Measurements from ENCODE around the gene NR1D2. TPM values are rescaled to one million over a fixed set of nuclear protein-coding genes. Genes with fewer than 3 reads are reported as not detected.
"Not testable (repeated sequence)": the region's sequence is repeated elsewhere in the genome, so short reads cannot be mapped to it uniquely, and the experiment has no call there.

NR1D2 gene
- total RNA-seq, 1 donor from 2014 or later: 35.5 TPM

DNA sequence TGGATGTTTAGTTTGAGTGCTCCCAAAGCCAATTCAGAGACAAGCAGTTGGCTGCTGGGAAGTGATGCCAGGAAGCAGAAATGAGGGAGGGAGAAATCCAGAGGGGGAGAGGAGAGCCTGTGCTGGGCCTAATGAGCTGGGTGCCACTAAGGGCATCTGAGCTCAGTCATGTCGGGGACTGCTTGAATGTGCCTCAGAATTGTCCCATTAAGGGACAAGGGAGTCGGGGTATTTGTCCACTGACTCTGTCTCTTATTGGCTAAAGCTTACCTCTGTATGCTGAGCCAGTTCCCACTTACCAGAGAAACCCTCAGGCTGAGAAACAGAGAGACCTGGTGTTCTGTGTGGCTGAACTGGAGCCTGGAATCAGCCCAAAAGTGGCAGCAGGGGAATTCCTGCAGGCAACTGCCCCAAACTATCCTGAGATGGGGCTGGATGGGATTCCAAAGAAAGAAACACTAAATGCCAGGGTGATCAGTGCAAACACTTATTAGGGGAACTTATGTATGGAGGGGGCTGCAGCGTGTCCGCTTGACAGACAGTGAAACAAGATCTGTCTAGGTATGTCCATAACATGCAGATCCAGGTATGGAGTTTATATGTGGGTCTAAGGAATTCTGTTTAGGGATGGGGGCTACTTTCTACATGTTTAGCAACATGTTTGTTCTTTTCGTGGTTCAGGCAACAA lies 48.6 kb downstream of the NR1D2 start:
- Histone ChIP-seq H3K9ac (ENCODE audit: low read depth in 1 of 3, low read length in 3 of 3) (no peak overlapping the region), H3K4me1 (ENCODE audit: control insufficient read depth in 3 of 3, insufficient read depth in 3 of 3, low read length in 3 of 3) (peaks cover 14 to 23% (median 18%) of the 10 kb centered on the region in 3 donors), H3K27me3 (ENCODE audit: control insufficient read depth in 3 of 3, insufficient read depth in 3 of 3, low read length in 3 of 3) (no peaks in the 10 kb centered on the region), H3K4me3 (ENCODE audit: low read length in 3 of 3) (no peak overlapping the region), H3K27ac (ENCODE audit: low read depth, low read length) (no peak overlapping the region), H3K9me3 (ENCODE audit: control insufficient read depth in 3 of 3, low read length in 3 of 3) (no peaks in the 10 kb centered on the region), H3K36me3 (ENCODE audit: control insufficient read depth in 3 of 3, insufficient read depth in 3 of 3, low read length in 3 of 3) (no peaks in the 10 kb centered on the region)

DNA sequence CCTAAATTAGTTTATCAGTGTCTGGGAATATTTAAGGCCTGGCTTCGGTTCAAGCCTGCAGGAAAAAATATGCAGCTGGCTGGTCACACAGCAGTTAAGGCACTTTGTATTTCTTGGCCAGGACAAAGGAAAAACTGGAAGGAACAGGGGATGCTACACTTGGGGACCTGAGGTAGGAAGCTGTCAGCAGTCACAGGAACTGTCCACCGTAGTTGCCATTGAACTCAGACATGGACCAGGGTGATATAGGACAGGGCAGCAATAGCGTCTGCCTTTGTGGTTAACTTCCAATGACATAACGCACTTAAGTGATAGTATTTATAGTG lies 49.1 kb downstream of the NR1D2 start:
- no peaks in the 10 kb centered on the region for H3K27me3 ChIP-seq (ENCODE audit: control insufficient read depth in 3 of 3, insufficient read depth in 3 of 3, low read length in 3 of 3)
- H3K4me1 ChIP-seq (ENCODE audit: control insufficient read depth in 3 of 3, insufficient read depth in 3 of 3, low read length in 3 of 3): peaks cover 14 to 23% (median 20%) of the 10 kb centered on the region in 3 donors
- H3K4me3 ChIP-seq (ENCODE audit: low read length in 3 of 3): no peak overlapping the region
- H3K9ac ChIP-seq (ENCODE audit: low read depth in 1 of 3, low read length in 3 of 3): no peak overlapping the region
- no peaks in the 10 kb centered on the region for H3K36me3 ChIP-seq (ENCODE audit: control insufficient read depth in 3 of 3, insufficient read depth in 3 of 3, low read length in 3 of 3)
- no peak overlapping the region for H3K27ac ChIP-seq (ENCODE audit: low read depth, low read length)
- H3K9me3 ChIP-seq (ENCODE audit: control insufficient read depth in 3 of 3, low read length in 3 of 3): no peaks in the 10 kb centered on the region

DNA sequence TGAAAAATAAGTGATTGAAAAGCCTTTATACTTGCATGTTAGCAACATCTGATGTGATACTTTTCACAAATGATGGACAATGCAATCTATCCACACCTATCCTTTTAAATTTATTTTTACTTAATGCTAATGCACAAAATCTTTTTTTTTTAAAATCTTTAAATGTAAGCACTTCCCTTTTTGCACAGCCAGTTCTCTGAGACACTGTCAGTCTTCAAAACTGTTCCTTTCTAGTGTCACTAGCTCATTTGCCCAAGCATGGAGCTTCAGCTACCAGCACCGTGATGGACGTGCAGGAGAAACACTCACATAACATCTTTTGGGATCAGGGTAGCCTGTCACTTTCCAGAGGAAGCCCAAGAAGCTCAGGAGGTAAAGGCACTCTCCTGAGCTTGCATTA lies 50.1 kb downstream of the NR1D2 start:
- no peak overlapping the region for H3K4me3 ChIP-seq (ENCODE audit: low read length in 3 of 3)
- no peaks in the 10 kb centered on the region for H3K27me3 ChIP-seq (ENCODE audit: control insufficient read depth in 3 of 3, insufficient read depth in 3 of 3, low read length in 3 of 3)
- H3K4me1 ChIP-seq (ENCODE audit: control insufficient read depth in 3 of 3, insufficient read depth in 3 of 3, low read length in 3 of 3): peaks cover 14 to 23% (median 21%) of the 10 kb centered on the region in 3 donors
- H3K36me3 ChIP-seq (ENCODE audit: control insufficient read depth in 3 of 3, insufficient read depth in 3 of 3, low read length in 3 of 3): no peaks in the 10 kb centered on the region
- no peak overlapping the region for H3K9ac ChIP-seq (ENCODE audit: low read depth in 1 of 3, low read length in 3 of 3)
- no peak overlapping the region for H3K27ac ChIP-seq (ENCODE audit: low read depth, low read length)
- no peaks in the 10 kb centered on the region for H3K9me3 ChIP-seq (ENCODE audit: control insufficient read depth in 3 of 3, low read length in 3 of 3)

DNA sequence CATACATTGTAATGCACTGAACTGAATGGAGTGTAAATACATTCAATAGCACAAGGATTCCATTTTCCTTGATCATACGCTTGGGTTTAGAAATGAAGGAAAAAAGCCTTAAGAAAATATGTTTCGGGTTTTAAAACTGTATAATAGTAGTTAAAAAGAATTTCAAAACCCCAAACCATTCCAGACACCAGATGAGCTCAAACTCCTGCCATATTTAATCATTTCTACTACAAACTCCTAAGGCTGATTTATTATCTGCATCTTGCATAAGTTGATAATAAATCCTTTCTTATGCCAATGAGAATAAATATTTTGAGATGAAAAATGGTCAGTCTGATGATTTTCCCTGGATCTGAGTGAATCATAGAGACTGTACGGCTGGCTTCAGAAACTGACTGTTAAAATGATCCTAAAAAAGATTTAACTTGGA lies 51.0 kb downstream of the NR1D2 start:
- Histone ChIP-seq H3K27ac (ENCODE audit: low read depth, low read length) (no peak overlapping the region), H3K9me3 (ENCODE audit: control insufficient read depth in 3 of 3, low read length in 3 of 3) (no peaks in the 10 kb centered on the region), H3K4me1 (ENCODE audit: control insufficient read depth in 3 of 3, insufficient read depth in 3 of 3, low read length in 3 of 3) (peaks cover 14 to 23% (median 21%) of the 10 kb centered on the region in 3 donors), H3K9ac (ENCODE audit: low read depth in 1 of 3, low read length in 3 of 3) (no peak overlapping the region), H3K27me3 (ENCODE audit: control insufficient read depth in 3 of 3, insufficient read depth in 3 of 3, low read length in 3 of 3) (no peaks in the 10 kb centered on the region), H3K36me3 (ENCODE audit: control insufficient read depth in 3 of 3, insufficient read depth in 3 of 3, low read length in 3 of 3) (no peaks in the 10 kb centered on the region), H3K4me3 (ENCODE audit: low read length in 3 of 3) (no peak overlapping the region)

GRCh38 chr3:23999012-23999641 lies 54.0 kb downstream of the NR1D2 start:
- no peaks in the 10 kb centered on the region for H3K36me3 ChIP-seq (ENCODE audit: control insufficient read depth in 3 of 3, insufficient read depth in 3 of 3, low read length in 3 of 3)
- H3K4me1 ChIP-seq (ENCODE audit: control insufficient read depth in 3 of 3, insufficient read depth in 3 of 3, low read length in 3 of 3): peaks cover 0 to 8% (median 3%) of the 10 kb centered on the region in 3 donors
- H3K4me3 ChIP-seq (ENCODE audit: low read length in 3 of 3): no peak overlapping the region
- H3K27me3 ChIP-seq (ENCODE audit: control insufficient read depth in 3 of 3, insufficient read depth in 3 of 3, low read length in 3 of 3): no peaks in the 10 kb centered on the region
- no peaks in the 10 kb centered on the region for H3K9me3 ChIP-seq (ENCODE audit: control insufficient read depth in 3 of 3, low read length in 3 of 3)
- H3K9ac ChIP-seq (ENCODE audit: low read depth in 1 of 3, low read length in 3 of 3): no peak overlapping the region
- H3K27ac ChIP-seq (ENCODE audit: low read depth, low read length): no peak overlapping the region

DNA sequence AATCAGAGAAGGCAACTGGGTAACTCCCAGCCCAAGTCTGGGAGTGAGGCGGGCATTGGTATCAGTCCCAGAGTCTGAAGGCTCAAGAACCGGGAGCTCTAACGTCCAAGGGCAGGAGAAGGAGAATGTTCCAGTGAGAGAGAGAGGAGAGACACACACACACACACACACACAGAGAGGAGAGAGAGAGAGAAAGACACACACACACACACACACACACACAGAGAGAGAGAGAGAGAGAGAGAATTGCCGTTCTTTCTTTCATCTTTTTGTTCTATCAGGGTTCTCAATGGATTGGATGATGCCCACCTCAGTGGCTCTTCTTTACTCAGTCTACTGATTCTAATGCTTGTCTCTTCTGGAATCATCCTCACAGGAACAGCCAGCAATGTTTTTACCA lies 57.0 kb downstream of the NR1D2 start:
- Histone ChIP-seq H3K27ac (ENCODE audit: low read depth, low read length) (no peak overlapping the region), H3K4me3 (ENCODE audit: low read length in 3 of 3) (no peak overlapping the region), H3K4me1 (ENCODE audit: control insufficient read depth in 3 of 3, insufficient read depth in 3 of 3, low read length in 3 of 3) (peaks cover 0 to 3% (median 0%) of the 10 kb centered on the region in 3 donors), H3K9me3 (ENCODE audit: control insufficient read depth in 3 of 3, low read length in 3 of 3) (no peaks in the 10 kb centered on the region), H3K9ac (ENCODE audit: low read depth in 1 of 3, low read length in 3 of 3) (no peak overlapping the region), H3K36me3 (ENCODE audit: control insufficient read depth in 3 of 3, insufficient read depth in 3 of 3, low read length in 3 of 3) (no peaks in the 10 kb centered on the region), H3K27me3 (ENCODE audit: control insufficient read depth in 3 of 3, insufficient read depth in 3 of 3, low read length in 3 of 3) (no peaks in the 10 kb centered on the region)

GRCh38 chr3:24003466-24003865 lies 58.4 kb downstream of the NR1D2 start:
- no peak overlapping the region for H3K27ac ChIP-seq (ENCODE audit: low read depth, low read length)
- no peaks in the 10 kb centered on the region for H3K9me3 ChIP-seq (ENCODE audit: control insufficient read depth in 3 of 3, low read length in 3 of 3)
- no peaks in the 10 kb centered on the region for H3K36me3 ChIP-seq (ENCODE audit: control insufficient read depth in 3 of 3, insufficient read depth in 3 of 3, low read length in 3 of 3)
- H3K9ac ChIP-seq (ENCODE audit: low read depth in 1 of 3, low read length in 3 of 3): no peak overlapping the region
- H3K27me3 ChIP-seq (ENCODE audit: control insufficient read depth in 3 of 3, insufficient read depth in 3 of 3, low read length in 3 of 3): no peaks in the 10 kb centered on the region
- H3K4me3 ChIP-seq (ENCODE audit: low read length in 3 of 3): no peak overlapping the region
- peaks cover 0 to 3% (median 0%) of the 10 kb centered on the region in 3 donors for H3K4me1 ChIP-seq (ENCODE audit: control insufficient read depth in 3 of 3, insufficient read depth in 3 of 3, low read length in 3 of 3)

GRCh38 chr3:24004171-24004938 lies 59.3 kb downstream of the NR1D2 start:
- Histone ChIP-seq H3K4me1 (ENCODE audit: control insufficient read depth in 3 of 3, insufficient read depth in 3 of 3, low read length in 3 of 3) (peaks cover 0 to under 1% (median 0%) of the 10 kb centered on the region in 3 donors), H3K27me3 (ENCODE audit: control insufficient read depth in 3 of 3, insufficient read depth in 3 of 3, low read length in 3 of 3) (no peaks in the 10 kb centered on the region), H3K9ac (ENCODE audit: low read depth in 1 of 3, low read length in 3 of 3) (no peak overlapping the region), H3K27ac (ENCODE audit: low read depth, low read length) (no peak overlapping the region), H3K4me3 (ENCODE audit: low read length in 3 of 3) (no peak overlapping the region), H3K36me3 (ENCODE audit: control insufficient read depth in 3 of 3, insufficient read depth in 3 of 3, low read length in 3 of 3) (no peaks in the 10 kb centered on the region), H3K9me3 (ENCODE audit: control insufficient read depth in 3 of 3, low read length in 3 of 3) (no peaks in the 10 kb centered on the region)

DNA sequence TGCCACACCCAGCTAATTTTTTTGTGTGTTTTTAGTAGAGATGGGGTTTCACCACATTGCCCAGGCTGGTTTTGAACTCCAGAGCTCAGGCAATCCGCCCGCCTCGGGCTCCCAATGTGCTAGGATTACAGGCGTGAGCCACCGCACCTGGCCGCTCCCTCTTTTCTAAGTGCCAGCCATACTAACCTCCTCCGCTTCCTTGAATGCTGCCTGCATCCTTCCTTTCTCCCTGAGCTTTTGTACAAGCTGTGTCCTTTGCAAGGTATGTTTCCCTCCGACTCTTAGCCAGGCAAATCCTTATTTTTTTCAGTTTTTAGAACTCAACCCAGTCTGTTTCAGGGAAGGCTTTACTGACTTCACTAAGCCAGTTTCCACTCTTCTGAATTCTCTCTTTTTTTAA lies 60.6 kb downstream of the NR1D2 start:
- no peaks in the 10 kb centered on the region for H3K36me3 ChIP-seq (ENCODE audit: control insufficient read depth in 3 of 3, insufficient read depth in 3 of 3, low read length in 3 of 3)
- H3K4me3 ChIP-seq (ENCODE audit: low read length in 3 of 3): no peak overlapping the region
- no peak overlapping the region for H3K9ac ChIP-seq (ENCODE audit: low read depth in 1 of 3, low read length in 3 of 3)
- no peaks in the 10 kb centered on the region for H3K4me1 ChIP-seq (ENCODE audit: control insufficient read depth in 3 of 3, insufficient read depth in 3 of 3, low read length in 3 of 3)
- H3K9me3 ChIP-seq (ENCODE audit: control insufficient read depth in 3 of 3, low read length in 3 of 3): no peaks in the 10 kb centered on the region
- H3K27ac ChIP-seq (ENCODE audit: low read depth, low read length): no peak overlapping the region
- H3K27me3 ChIP-seq (ENCODE audit: control insufficient read depth in 3 of 3, insufficient read depth in 3 of 3, low read length in 3 of 3): no peaks in the 10 kb centered on the region

DNA sequence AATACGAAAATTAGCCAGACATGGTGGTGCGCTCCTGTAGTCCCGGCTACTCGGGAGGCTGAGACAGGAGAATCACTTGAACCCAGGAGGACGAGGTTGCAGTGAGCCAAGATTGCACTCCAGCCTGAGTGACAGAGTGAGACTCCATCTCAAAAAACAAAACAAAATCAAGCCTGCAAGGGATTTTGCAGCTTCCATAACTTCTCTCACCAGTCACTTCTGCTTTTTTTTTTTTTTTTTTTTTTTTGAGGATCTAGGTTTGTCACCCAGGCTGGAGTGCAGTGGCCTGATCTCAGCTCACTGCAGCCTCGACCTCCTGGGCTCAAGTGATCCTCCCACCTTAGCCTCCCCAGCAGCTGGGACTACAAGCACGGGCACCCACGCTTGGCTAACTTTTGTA lies 65.7 kb downstream of the NR1D2 start:
- H3K9me3 ChIP-seq (ENCODE audit: control insufficient read depth in 3 of 3, low read length in 3 of 3); H3K27ac ChIP-seq (ENCODE audit: low read depth, low read length); H3K9ac ChIP-seq (ENCODE audit: low read depth in 1 of 3, low read length in 3 of 3); H3K4me1 ChIP-seq (ENCODE audit: control insufficient read depth in 3 of 3, insufficient read depth in 3 of 3, low read length in 3 of 3); H3K4me3 ChIP-seq (ENCODE audit: low read length in 3 of 3); H3K27me3 ChIP-seq (ENCODE audit: control insufficient read depth in 3 of 3, insufficient read depth in 3 of 3, low read length in 3 of 3); H3K36me3 ChIP-seq (ENCODE audit: control insufficient read depth in 3 of 3, insufficient read depth in 3 of 3, low read length in 3 of 3): not testable (repeated sequence)

Data from skeletal muscle tissue (tissue), 4 donors.